Measurements from ENCODE around the gene HADHA.
A peak's percentile ranks its signal among the peaks of the same experiment; 100 is the strongest.
"Not testable (repeated sequence)": the region's sequence is repeated elsewhere in the genome, so short reads cannot be mapped to it uniquely, and the experiment has no call there.

The HADHA gene

GRCh38 chr2:26172871-26173775, 71.3 kb downstream of the HADHA start, which contains the start of gene GAREM2:
Gene GAREM2 (plus strand): TSS chr2:26173088. CDS start chr2:26173221, 133 bp downstream.
- no peak for DNase-seq

- DNase-seq, result no peak
Measured at GRCh38 chr2:26172189-26172870, 72.1 kb downstream of the HADHA start.

- no peak for DNase-seq
Measured at GRCh38 chr2:26170795-26171194, 73.6 kb downstream of the HADHA start.

GRCh38 chr2:26169681-26170414, 74.6 kb downstream of the HADHA start:
- no peak for DNase-seq

DNA sequence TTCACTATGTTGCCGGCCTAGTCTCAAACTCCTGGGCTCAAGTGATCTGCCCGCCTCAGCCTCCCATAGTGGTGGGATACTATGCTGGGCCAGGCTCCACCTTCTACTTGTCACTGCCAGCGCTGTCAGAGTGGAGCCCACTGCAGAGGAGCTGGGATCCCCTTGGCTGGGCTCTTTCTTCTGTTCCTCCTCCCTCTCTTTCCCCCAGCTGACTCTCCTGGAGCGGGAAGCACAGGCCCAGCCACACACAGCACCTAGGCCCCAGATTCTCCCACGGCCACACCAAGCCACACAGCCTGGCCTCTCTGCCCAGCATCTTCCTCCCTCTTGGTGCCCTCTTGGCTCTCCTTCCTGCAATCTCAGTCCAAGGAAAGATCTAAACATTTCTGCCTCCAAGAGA, 75.2 kb downstream of the HADHA start:
- no peak for DNase-seq

DNA sequence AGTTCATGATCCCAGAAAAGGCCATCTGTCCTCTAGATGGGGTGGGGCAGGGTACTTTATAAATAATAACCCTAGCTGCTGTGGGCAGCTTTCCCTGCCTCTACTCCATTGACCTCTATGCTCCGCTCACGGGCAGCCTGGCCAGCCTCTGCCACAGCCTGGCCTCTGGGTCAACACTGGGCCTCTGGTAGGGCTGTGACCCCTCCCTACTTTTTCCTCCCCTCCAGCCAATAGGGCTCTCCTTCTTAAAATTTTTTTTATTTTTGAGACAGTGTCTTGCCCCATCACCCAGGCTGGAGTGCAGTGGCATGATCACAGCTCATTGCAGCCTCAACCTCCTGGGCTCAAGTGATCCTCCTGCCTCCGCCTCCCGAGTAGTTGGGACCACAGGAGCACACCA, 75.6 kb downstream of the HADHA start:
- DNase-seq, result no peak

- not testable (repeated sequence) for DNase-seq
Measured at GRCh38 chr2:26166541-26166940, 77.9 kb downstream of the HADHA start.

GRCh38 chr2:26165403-26165802, 79.0 kb downstream of the HADHA start:
- DNase-seq, result no peak

DNA sequence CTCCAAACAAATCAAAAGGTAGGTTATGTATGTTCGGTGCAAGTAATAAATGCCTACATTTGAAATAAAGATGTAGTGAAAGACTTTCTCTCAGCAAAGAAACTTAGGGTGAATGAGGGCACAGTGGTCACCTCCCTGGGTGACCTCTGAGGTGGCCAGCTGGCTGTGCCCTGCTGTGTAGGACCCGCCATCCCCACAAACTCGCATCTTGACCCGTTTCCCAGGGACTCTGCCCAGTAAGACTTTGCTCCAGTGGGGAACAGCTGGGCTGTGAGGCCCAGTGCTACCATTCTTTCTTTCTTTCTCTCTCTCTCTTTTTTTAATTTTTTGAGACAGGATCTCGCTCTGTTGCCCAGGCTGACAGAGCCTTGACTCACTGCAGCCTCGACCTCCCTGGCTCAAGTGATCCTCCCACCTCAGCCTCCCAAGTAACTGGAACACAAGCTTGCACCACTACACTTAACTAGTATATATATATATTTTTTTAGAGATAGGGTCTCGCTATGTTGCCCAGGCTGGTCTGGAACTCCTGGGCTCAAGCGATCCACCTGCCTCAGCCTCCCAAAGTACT, 79.7 kb downstream of the HADHA start:
- no peak for DNase-seq

DNA sequence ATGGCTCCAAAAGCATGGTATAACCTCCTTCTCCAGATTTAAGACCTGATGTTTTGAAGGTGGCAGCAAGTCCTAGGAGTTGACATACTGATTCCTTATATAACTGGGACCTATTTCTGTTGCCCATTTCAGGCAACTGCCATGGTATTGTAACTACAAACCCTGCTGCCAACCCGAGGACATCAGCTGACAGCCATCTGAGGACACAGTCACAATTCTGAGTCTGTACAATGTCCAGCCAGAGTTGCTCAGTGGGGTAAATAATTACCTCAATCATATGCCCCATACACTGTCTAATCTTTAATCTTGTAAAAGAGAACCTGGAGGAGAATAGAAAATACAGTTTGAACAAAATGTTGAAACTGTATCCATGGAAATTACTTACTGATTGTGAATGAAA, 80.2 kb downstream of the HADHA start:
- DNase-seq, result no peak

DNA sequence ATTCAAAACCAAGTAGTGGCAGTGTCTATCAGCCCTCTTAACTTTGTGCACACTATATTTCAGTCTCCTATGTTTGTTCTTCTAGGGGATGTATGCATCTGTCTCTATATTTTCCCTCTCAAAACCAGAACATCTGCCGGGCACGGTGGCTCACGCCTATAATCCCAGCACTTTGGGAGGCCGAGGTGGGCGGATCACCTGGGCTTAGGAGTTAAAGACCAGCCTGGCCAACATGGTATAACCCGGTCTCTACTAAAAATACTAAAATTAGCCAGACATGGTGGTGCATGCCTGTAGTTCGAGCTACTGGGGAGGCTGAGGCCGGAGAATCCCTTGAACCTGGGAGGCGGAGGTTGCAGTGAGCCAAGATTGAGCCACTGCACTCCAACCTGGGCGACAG, 81.5 kb downstream of the HADHA start:
- DNase-seq, result no peak

DNA sequence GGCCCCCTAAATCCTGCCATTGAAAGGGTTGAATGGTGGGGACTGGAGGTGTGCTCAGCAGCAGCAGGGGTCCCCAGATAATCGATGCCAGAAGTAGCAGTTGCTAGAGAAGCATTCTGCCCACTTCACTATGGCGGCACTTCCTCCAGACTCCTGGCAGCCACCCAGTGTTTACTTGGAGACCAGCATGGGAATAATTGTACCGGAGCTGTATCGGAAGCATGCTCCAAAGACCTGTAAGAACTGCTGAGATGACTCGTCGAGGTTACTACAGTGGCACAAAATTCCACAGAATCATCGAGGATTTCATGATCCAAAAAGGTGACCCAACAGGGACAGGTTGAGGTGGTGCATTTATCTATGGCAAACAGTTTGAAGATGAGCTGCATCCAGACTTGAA, 82.5 kb downstream of the HADHA start:
- no peak for DNase-seq

DNA sequence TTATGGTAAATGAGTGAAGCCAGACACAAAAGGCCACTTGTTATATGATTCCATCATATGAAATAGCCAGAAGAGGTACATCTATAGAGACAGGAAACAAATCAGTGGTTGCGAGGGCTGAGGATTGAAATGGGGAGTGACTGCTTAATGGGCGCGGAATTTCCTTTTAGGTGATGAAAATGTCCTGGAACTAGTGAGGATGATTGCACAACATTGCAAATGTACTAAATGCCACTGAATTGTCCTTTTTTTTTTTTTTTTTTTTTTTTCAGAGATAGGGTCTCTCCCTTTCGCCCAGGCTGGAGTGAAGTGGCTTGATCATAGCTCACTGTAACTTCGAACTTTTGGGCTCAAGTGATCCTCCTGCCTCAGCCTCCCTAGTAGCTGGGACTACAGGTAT, 86.9 kb downstream of the HADHA start:
- DNase-seq, result no peak

GRCh38 chr2:26150243-26150642, 94.2 kb downstream of the HADHA start:
- no peak for DNase-seq

DNA sequence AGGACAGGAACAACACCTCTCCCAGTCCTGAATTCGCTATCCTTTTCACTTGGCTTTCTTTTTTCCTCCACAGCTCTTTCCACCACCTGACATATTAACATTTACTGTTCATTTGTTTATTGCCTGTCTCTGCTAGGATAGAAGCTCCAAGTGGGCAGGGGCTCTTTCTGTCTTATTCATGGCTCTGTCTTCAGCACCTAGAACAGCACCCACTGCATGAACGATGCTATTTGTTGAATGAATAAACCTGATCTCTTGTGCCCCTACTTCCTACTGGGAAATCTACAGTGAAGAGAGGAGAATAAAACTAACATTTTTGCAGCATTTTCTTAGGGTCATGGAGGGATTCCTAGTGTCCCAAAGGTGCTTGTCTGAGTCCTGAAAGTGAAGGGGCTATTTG, 95.9 kb downstream of the HADHA start:
- no peak for DNase-seq

- peak; percentile 80 for DNase-seq
Measured at GRCh38 chr2:26144953-26145680, 99.3 kb downstream of the HADHA start.

- DNase-seq, result peak; percentile 50
Measured at GRCh38 chr2:26144031-26144430, 100.4 kb downstream of the HADHA start.

DNA sequence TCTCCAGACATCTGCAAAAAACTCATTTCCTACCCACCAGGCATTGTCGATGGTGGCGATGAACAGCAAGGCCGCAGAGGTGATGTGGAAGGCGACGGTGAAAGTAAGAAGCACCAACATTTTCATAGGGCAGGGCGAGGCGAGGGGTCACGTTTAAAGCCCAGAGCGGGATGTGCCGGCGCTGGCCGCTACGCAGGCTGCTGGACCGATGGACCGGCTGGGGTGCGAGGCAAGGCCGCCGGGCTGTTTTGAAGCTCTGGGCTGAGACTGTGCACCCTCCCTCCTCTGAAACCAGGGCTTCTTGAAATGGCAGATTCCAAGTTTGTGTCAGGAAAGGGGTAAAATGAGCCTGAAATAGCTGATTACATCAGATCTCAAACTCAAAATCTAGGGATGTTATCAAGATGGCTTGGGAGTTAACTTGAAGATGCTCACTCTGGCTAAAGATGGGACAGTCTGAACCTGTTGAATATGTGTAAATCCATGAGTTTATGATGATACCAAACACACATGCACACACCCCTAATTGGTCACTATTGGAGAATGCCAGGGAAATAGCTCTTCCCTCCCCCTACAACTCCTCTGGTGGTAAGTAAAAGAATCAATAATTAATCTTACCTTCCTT, 103.2 kb downstream of the HADHA start:
- no peak for DNase-seq

All from hematopoietic multipotent progenitor cell treated with erythropoietin and hydrocortisone succinate and interleukin-3 and kit ligand, for 8 days (in vitro differentiated cells).